Thoracic aorta endothelial cell (primary cell): Measurements from ENCODE around the gene RARRES2. TPM values are rescaled to one million over a fixed set of nuclear protein-coding genes. Genes with fewer than 3 reads are reported as not detected.

Source experiments
- total RNA-seq: library from RNA; depleted of rRNA; stranded (reverse); fragments of >200 nt; gene quantifications from 2 replicates; pipeline ENCODE4 v1.2.3, GENCODE V29; 2012

Gene RARRES2
- total RNA-seq = not detected in 2 replicates

GRCh38 chr7:150341263-150342120 is at the start of gene RARRES2:
RARRES2 (minus strand) TSS chr7:150341629; CDS start chr7:150340609, 1,020 bp downstream.

DNA sequence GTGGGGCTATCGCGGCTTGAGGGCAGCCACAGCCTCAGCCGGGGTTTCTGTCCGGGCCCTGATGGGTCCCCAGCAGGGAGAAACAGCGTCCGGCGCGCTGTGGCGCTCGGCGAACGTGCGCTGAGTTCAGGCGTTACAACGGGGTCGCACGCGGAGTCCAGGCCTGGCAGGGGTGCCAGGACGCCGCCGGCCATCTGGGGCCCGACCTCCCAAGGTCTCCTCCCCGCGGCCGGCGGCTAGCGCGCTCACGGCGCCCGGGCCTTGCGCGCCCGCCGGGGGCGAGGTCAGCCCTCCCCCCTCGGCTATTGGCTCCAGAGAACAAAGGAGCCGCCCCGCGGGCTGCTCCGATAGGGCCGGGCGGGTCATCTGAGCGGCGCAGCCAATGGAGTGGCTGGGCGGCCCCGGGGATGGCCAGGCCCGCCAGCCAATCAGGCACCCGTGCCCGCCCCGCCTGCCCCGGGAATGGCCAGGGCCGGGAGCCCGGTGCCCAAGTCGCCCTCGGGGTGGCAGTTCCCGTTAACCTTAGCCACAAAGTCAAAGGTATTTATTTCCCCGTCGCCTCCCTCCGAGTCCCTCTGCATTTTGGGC is 37.5 kb upstream of the RARRES2 start, which contains the start of gene ZNF775:
Gene ZNF775, plus strand, starts transcription at position 478 of the 588 bp plus-strand sequence. CDS start 9,141 bp downstream, outside the sequence.

DNA sequence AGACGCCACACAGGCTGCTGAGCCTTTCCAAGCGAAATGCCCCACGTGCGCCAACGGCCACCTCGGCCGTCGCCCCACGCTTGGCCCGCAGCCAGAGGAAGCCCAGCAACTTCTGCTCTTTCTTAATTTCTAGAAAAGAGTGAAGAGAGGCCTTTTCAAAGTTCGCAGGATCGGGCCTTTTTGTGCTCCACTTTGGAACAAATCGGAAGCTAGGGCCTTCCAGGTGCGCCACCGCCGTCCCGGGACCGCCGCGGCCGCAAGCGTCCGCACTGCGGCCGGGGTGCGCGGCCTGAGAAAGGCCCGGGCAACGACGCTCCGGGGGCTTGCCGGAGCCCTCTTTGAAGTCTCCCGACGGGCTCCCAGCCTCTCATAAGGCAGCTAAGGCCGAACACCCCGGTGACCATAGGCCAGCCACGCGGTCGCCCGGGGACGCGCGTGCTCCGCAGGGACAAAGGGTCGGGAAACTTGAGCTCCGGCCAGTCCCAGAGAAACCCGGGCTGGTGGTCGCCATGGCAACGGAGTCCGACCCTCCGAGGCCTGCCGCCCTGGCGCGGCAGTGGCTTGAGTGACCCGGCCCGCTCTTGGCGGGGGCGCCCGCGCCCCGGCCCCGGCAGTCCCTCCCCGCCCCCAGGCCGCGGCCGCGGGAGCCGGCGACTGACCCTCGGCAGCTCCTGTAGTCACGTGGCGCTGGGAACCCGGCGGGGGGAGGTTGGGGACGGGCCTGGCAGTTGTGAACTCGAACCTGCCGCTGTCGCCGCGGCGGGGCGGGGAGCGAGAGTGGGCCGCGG is 26.9 kb upstream of the RARRES2 start, which contains the start of gene REPIN1:
Gene REPIN1, plus strand, starts transcription at position 727 of the 788 bp plus-strand sequence. CDS start 890 bp downstream, outside the sequence.

DNA sequence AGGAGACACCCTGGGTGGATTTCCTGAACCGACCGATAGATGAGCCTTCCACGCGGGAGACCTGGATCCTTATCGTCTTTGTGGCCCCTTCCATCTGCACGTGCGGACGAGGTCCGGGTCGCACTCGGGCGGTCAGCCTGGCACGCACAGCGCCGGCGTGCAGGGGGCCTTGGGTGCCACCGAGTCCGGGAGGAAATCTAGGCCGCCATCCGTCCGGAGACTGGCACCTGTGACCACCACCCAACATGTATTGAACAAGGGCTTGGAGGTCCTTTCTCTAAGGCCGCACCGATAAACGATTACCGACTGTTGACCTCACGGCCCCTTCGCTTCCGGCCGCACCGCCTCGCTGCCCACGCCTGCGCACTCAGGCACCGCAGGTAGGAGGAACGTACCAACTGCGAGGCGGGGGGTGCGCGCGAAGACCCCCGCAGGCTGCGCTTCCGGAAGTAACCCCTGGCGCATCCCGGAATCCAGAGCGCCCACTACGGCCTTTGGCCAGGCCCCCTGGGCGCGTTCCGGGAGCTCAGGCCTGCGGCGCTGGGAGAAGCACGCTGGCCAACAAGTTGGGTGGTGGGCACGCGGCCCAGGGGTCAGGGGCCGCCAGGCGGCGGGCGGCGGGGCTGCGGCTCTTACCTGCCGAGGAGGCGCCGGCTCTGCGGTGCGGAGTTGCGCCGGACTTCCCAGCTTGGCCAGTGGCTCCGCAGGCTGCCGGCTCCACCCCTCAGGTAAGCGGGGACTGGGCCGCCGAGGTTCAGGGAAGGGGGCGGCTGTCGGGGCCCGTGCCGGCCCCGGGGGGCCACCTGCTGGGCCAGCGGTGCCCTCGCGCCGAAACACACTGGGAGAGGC is 18.4 kb downstream of the RARRES2 start, which contains the start of the genes ACTR3C and LRRC61:
Gene ACTR3C, minus strand, starts transcription at position 713 of the 849 bp plus-strand sequence. CDS start 28,249 bp downstream, outside the sequence.
Gene LRRC61, plus strand, starts transcription at position 523 of the 849 bp plus-strand sequence. CDS start 13,507 bp downstream, outside the sequence.

Other genes starting within 250 kb of the RARRES2 start
- 0.13 and 0.36 TPM in 2 replicates for gene LRRC61, start 18.3 kb downstream of the RARRES2 start, total RNA-seq
- gene ACTR3C, start 18.1 kb downstream of the RARRES2 start, total RNA-seq = 0.07 and 0.13 TPM in 2 replicates
- gene REPIN1, start 27.2 kb upstream of the RARRES2 start, total RNA-seq = 86.7 and 123 TPM in 2 replicates
- gene ZNF775, start 37.7 kb upstream of the RARRES2 start, total RNA-seq = 4.3 and 5.1 TPM in 2 replicates
- 75.1 and 75.3 TPM in 2 replicates for gene GIMAP8, start 109.0 kb upstream of the RARRES2 start, total RNA-seq
- 30.9 and 48.0 TPM in 2 replicates for gene GIMAP7, start 173.2 kb upstream of the RARRES2 start, total RNA-seq
- 117 and 242 TPM in 2 replicates for gene GIMAP4, start 225.8 kb upstream of the RARRES2 start, total RNA-seq